IMR-90 (cell line): ENCODE data around the gene NOS1AP. TPM values are rescaled to one million over a fixed set of nuclear protein-coding genes. Genes with fewer than 3 reads are reported as not detected.

Experiments
- ATAC-seq: fragments of 200-7000 bp; cut with Tn5 transposase; 2 replicates; pipeline ENCODE4 v1.9.1; 2020; ENCODE audit warnings: low read depth, mild to moderate bottlenecking, moderate library complexity
- BruUV-seq: library from RNA; stranded (reverse); fragments of 400-500 nt; replicated peaks from 2 replicates; lab custom pipeline; 2021; lab: Mats Ljungman, UMichigan
- CTCF ChIA-PET: fragments of 300-600 bp; formaldehyde crosslinking; extraction: SDS; loops from one replicate; lab custom pipeline; 2021; ENCODE audit warnings: antibody characterized with exemption; lab: Yijun Ruan, JAX
- POLR2A ChIA-PET: fragments of 300-600 bp; sonication (Branson Sonifier 250); formaldehyde crosslinking; loops from one replicate; lab custom pipeline; 2022; ENCODE audit warnings: antibody characterized with exemption; ENCODE audit not compliant: unreplicated experiment; lab: Charles Lee
- DNase-seq: peaks from one replicate; pipeline ENCODE4 v3.0.0; 2013
- H2AFZ ChIP-seq: replicated peaks from 2 replicates; pipeline ENCODE3; 2013; ENCODE audit warnings: low read length, mild to moderate bottlenecking; ENCODE audit not compliant: poor library complexity
- H2AK5ac ChIP-seq: 2 replicates; pipeline ENCODE4 v1.6.1; 2013; ENCODE audit warnings: low read depth, low read length, inconsistent platforms
- H2AK9ac ChIP-seq: replicated peaks from 2 replicates; pipeline ENCODE3; 2013; ENCODE audit warnings: mild to moderate bottlenecking, low read depth, low read length, moderate library complexity; ENCODE audit not compliant: poor library complexity
- H2BK120ac ChIP-seq: 2 replicates; pipeline ENCODE4 v1.6.1; 2013; ENCODE audit warnings: low read depth, low read length, inconsistent platforms
- H2BK15ac ChIP-seq: 3 replicates; pipeline ENCODE4 v1.6.1; 2013; ENCODE audit warnings: low read depth, low read length, inconsistent platforms
- H2BK20ac ChIP-seq: 2 replicates; pipeline ENCODE4 v1.6.1; 2013; ENCODE audit warnings: low read depth, mild to moderate bottlenecking, inconsistent platforms, low read length, moderate library complexity
- H2BK5ac ChIP-seq: 2 replicates; pipeline ENCODE4 v1.6.1; 2013; ENCODE audit warnings: mild to moderate bottlenecking, low read depth, low read length, inconsistent platforms; ENCODE audit not compliant: poor library complexity, severe bottlenecking
- H3K14ac ChIP-seq: replicated peaks from 2 replicates; pipeline ENCODE4 v1.6.1; 2013; ENCODE audit warnings: low read depth, low read length, inconsistent platforms
- H3K18ac ChIP-seq: 2 replicates; pipeline ENCODE4 v1.6.1; 2013; ENCODE audit warnings: low read depth, low read length, control low read depth
- H3K23ac ChIP-seq: 2 replicates; pipeline ENCODE4 v1.6.1; 2013; ENCODE audit warnings: low read depth, low read length, inconsistent platforms
- H3K27ac ChIP-seq: 2 replicates; pipeline ENCODE4 v1.5.1; 2013; ENCODE audit warnings: mild to moderate bottlenecking, control low read depth, low read length; ENCODE audit not compliant: insufficient read depth
- H3K27me3 ChIP-seq: 2 replicates; pipeline ENCODE4 v1.6.1; 2013; ENCODE audit warnings: low read length; ENCODE audit not compliant: control insufficient read depth, insufficient read depth
- H3K36me3 ChIP-seq: 2 replicates; pipeline ENCODE4 v1.6.1; 2013; ENCODE audit warnings: low read length, mixed read lengths; ENCODE audit not compliant: control insufficient read depth, insufficient read depth
- H3K4ac ChIP-seq: 2 replicates; pipeline ENCODE4 v1.6.1; 2013; ENCODE audit warnings: low read depth, low read length, inconsistent platforms
- H3K4me1 ChIP-seq: 2 replicates; pipeline ENCODE4 v1.6.1; 2013; ENCODE audit warnings: low read length, mixed read lengths; ENCODE audit not compliant: control insufficient read depth, insufficient read depth
- H3K4me2 ChIP-seq: 2 replicates; pipeline ENCODE4 v1.6.1; 2013; ENCODE audit warnings: low read depth, mild to moderate bottlenecking, control low read depth, low read length, moderate library complexity
- H3K4me3 ChIP-seq: 2 replicates; pipeline ENCODE4 v1.5.1; 2013; ENCODE audit warnings: low read depth, mild to moderate bottlenecking, control low read depth, low read length, moderate library complexity; ENCODE audit not compliant: insufficient read depth
- H3K56ac ChIP-seq: 2 replicates; pipeline ENCODE4 v1.6.1; 2013; ENCODE audit warnings: low read length, inconsistent platforms; ENCODE audit not compliant: insufficient read depth; ENCODE audit errors: extremely low read depth
- H3K79me1 ChIP-seq, 2 experiments: 2 replicates each; pipeline ENCODE4 v1.6.1; 2013; ENCODE audit warnings: low read length in 2 of 2, inconsistent platforms in 1 of 2, low read depth in 1 of 2
- H3K9ac ChIP-seq: 2 replicates; pipeline ENCODE4 v1.6.1; 2013; ENCODE audit warnings: low read depth, low read length, control low read depth
- H3K9me1 ChIP-seq: 2 replicates; pipeline ENCODE4 v1.6.1; 2013; ENCODE audit warnings: low read length, inconsistent platforms; ENCODE audit not compliant: insufficient read depth
- H3K9me3 ChIP-seq: 2 replicates; pipeline ENCODE4 v1.6.1; 2013; ENCODE audit warnings: low read length; ENCODE audit not compliant: control insufficient read depth, insufficient read depth
- H4K20me1 ChIP-seq: 2 replicates; pipeline ENCODE4 v1.6.1; 2013; ENCODE audit warnings: low read length, inconsistent platforms; ENCODE audit not compliant: insufficient read depth
- H4K5ac ChIP-seq: 2 replicates; pipeline ENCODE4 v1.6.1; 2013; ENCODE audit warnings: mild to moderate bottlenecking, low read depth, low read length, control low read depth
- H4K8ac ChIP-seq, 2 experiments: 2 replicates each; pipeline ENCODE4 v1.6.1; 2013; ENCODE audit warnings: low read depth in 2 of 2, low read length in 2 of 2, control low read depth in 1 of 2, inconsistent platforms in 1 of 2
- H4K91ac ChIP-seq: 2 replicates; pipeline ENCODE4 v1.6.1; 2013; ENCODE audit warnings: low read depth, low read length, inconsistent platforms; ENCODE audit not compliant: insufficient read depth
- BHLHE40 ChIP-seq: fragments of 150-350 bp; IDR thresholded peaks from 2 replicates; pipeline ENCODE4 v1.6.1; 2016; ENCODE audit warnings: mild to moderate bottlenecking, low read depth, low read length
- CEBPB ChIP-seq: IDR thresholded peaks from 2 replicates; pipeline ENCODE4 v1.6.1; 2012; ENCODE audit warnings: low read depth, low read length, improper control_type of control experiment
- CHD1 ChIP-seq: IDR thresholded peaks from 2 replicates; pipeline ENCODE4 v1.6.1; 2012; ENCODE audit warnings: low read depth, low read length, improper control_type of control experiment
- CTCF ChIP-seq: conservative IDR thresholded peaks from 2 replicates; pipeline ENCODE4 v1.5.1; 2012; ENCODE audit warnings: mild to moderate bottlenecking, low read depth, low read length, improper control_type of control experiment
- ELK1 ChIP-seq: fragments of 150-350 bp; IDR thresholded peaks from 2 replicates; pipeline ENCODE4 v1.6.1; 2016; ENCODE audit warnings: low read depth, mild to moderate bottlenecking, low read length, moderate library complexity, borderline replicate concordance
- FOS ChIP-seq: fragments of 150-350 bp; IDR thresholded peaks from 2 replicates; pipeline ENCODE4 v1.6.1; 2016; ENCODE audit warnings: low read depth, low read length
- MAFK ChIP-seq: IDR thresholded peaks from 2 replicates; pipeline ENCODE4 v1.6.1; 2012; ENCODE audit warnings: low read depth, low read length, improper control_type of control experiment
- MAZ ChIP-seq: IDR thresholded peaks from 2 replicates; pipeline ENCODE4 v1.6.1; 2012; ENCODE audit warnings: low read depth, mild to moderate bottlenecking, low read length, improper control_type of control experiment, moderate library complexity, borderline replicate concordance
- MXI1 ChIP-seq: IDR thresholded peaks from 2 replicates; pipeline ENCODE4 v1.6.1; 2012; ENCODE audit warnings: low read depth, mild to moderate bottlenecking, low read length, moderate library complexity, borderline replicate concordance
- NFE2L2 ChIP-seq: fragments of 150-350 bp; IDR thresholded peaks from 2 replicates; pipeline ENCODE4 v1.6.1; 2016; ENCODE audit warnings: low read depth, mild to moderate bottlenecking, low read length
- POLR2A ChIP-seq: IDR thresholded peaks from 2 replicates; pipeline ENCODE4 v1.6.1; 2012; ENCODE audit warnings: mild to moderate bottlenecking, low read depth, low read length
- RAD21 ChIP-seq: IDR thresholded peaks from 2 replicates; pipeline ENCODE4 v1.6.1; 2012; ENCODE audit warnings: low read length, improper control_type of control experiment
- RCOR1 ChIP-seq: IDR thresholded peaks from 2 replicates; pipeline ENCODE4 v1.6.1; 2012; ENCODE audit warnings: mild to moderate bottlenecking, low read length, improper control_type of control experiment; ENCODE audit not compliant: insufficient replicate concordance
- RFX5 ChIP-seq: IDR thresholded peaks from 2 replicates; pipeline ENCODE4 v1.8.0; 2012; ENCODE audit warnings: low read depth, mild to moderate bottlenecking, low read length, moderate library complexity
- SMC3 ChIP-seq: fragments of 150-350 bp; IDR thresholded peaks from 2 replicates; pipeline ENCODE4 v1.6.1; 2016; ENCODE audit warnings: low read depth, mild to moderate bottlenecking, antibody characterized with exemption, low read length, moderate library complexity
- USF2 ChIP-seq: fragments of 150-350 bp; IDR thresholded peaks from 2 replicates; pipeline ENCODE4 v1.6.1; 2017; ENCODE audit warnings: mild to moderate bottlenecking, antibody characterized with exemption, low read length, low read depth
- dilution Hi-C: fragments of 300-500 bp; cut with HindIII; formaldehyde crosslinking; loops from one replicate; pipeline ENCODE4 v1.14.3; 2018; ENCODE audit warnings: low sequenced_read_pairs; ENCODE audit not compliant: unreplicated experiment
- in situ Hi-C: fragments of 300-500 bp; cut with MboI; formaldehyde crosslinking; loops from 3 replicates; pipeline ENCODE4 v1.14.3; 2019; ENCODE audit warnings: low sequenced_read_pairs, inconsistent platforms, mixed read lengths
- intact Hi-C: fragments of 100-400 bp; cut with micrococcal nuclease; formaldehyde crosslinking; loops from 2 replicates; pipeline ENCODE4 v1.10.0; 2022
- polyA plus RNA-seq, 3 experiments: library from polyadenylated mRNA; depleted of rRNA; stranded (reverse); fragments of >200 nt; gene quantifications; 2 replicates each; pipeline ENCODE4 v1.2.3, GENCODE V29; 2012; ENCODE audit warnings: low replicate concordance in 1 of 3
- total RNA-seq: library from RNA; depleted of rRNA; stranded (reverse); fragments of >200 nt; gene quantifications from 2 replicates; pipeline ENCODE4 v1.2.3, GENCODE V29; 2012

Gene NOS1AP
- total and polyA plus RNA-seq, 2 of the 4 experiments (the other 2 are of a cell fraction): 0.18 to 0.19 TPM

DNA sequence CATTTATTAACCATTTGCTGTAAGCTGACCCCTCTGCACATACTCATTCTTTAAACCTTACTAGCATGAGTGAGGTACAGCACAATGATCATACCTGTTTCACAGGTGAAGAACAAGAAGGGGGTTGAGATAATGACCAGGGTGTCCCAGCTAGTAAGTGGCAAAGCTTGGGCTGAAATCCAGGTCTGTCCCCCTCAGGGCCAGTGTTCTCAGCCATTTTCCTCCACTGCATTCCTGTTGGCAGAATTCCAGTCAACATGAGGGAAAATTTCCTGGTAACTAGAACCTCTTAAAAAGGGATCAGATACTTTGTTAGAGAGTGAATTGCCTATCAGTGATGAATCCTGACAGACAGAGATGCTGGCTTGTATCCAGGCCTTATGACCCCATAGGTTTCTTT, 259.0 kb downstream of the NOS1AP start:
- H3K36me3 ChIP-seq: no peaks in the 10 kb centered on the region
- H4K8ac ChIP-seq: no peak overlapping the region
- no peak overlapping the region for H3K4me3 ChIP-seq
- in situ Hi-C loops: no loop called here
- no peak overlapping the region for H2BK20ac ChIP-seq
- TF ChIP-seq MXI1: no peak
- TF ChIP-seq RFX5: no peak
- no peak for TF ChIP-seq MAFK
- no peak for TF ChIP-seq CEBPB
- no peak for TF ChIP-seq NFE2L2
- no peak for TF ChIP-seq BHLHE40
- TF ChIP-seq CHD1: no peak
- TF ChIP-seq MAZ: no peak
- TF ChIP-seq USF2: no peak
- no peak for TF ChIP-seq ELK1
- TF ChIP-seq RAD21: no peak
- no peak for TF ChIP-seq CTCF
- TF ChIP-seq FOS: no peak
- TF ChIP-seq SMC3: no peak
- TF ChIP-seq POLR2A: no peak
- TF ChIP-seq RCOR1: no peak
- ATAC-seq (no peak), DNase-seq (no peak)
- ChIA-PET POLR2A (no interaction called here), CTCF (no interaction called here)
- no peak overlapping the region for H4K91ac ChIP-seq
- no peak overlapping the region for H3K9ac ChIP-seq
- H3K4me1 ChIP-seq: no peaks in the 10 kb centered on the region
- no peak overlapping the region for H3K4me2 ChIP-seq
- no peaks in the 10 kb centered on the region for H3K9me1 ChIP-seq
- dilution Hi-C loops: no loop called here
- H2AK5ac ChIP-seq: no peak overlapping the region
- H3K4ac ChIP-seq: no peak overlapping the region
- no peak overlapping the region for H4K5ac ChIP-seq
- no peaks in the 10 kb centered on the region for H3K79me1 ChIP-seq
- no peak overlapping the region for H2BK15ac ChIP-seq
- H3K9me3 ChIP-seq: no peaks in the 10 kb centered on the region
- H3K27ac ChIP-seq: no peak overlapping the region
- intact Hi-C loops: no loop called here
- no peak overlapping the region for H3K23ac ChIP-seq
- H4K20me1 ChIP-seq: no peaks in the 10 kb centered on the region
- no peak overlapping the region for H3K56ac ChIP-seq
- no peak overlapping the region for H3K14ac ChIP-seq
- BruUV-seq: no TSS peak
- H2AK9ac ChIP-seq: no peak overlapping the region
- H2BK5ac ChIP-seq: no peak overlapping the region
- H3K27me3 ChIP-seq: peaks cover 11% of the 10 kb centered on the region
- H2BK120ac ChIP-seq: no peak overlapping the region
- no peak overlapping the region for H2AFZ ChIP-seq
- H3K18ac ChIP-seq: no peak overlapping the region
